GM12872 (cell line): Measurements from ENCODE around the gene EVA1A.

ENCODE experiments used
- CTCF ChIP-seq: IDR thresholded peaks from 3 replicates; pipeline ENCODE4 v1.5.1; 2011; ENCODE audit warnings: low read depth, mild to moderate bottlenecking, low read length, moderate library complexity; ENCODE audit not compliant: insufficient read depth

The EVA1A gene

DNA sequence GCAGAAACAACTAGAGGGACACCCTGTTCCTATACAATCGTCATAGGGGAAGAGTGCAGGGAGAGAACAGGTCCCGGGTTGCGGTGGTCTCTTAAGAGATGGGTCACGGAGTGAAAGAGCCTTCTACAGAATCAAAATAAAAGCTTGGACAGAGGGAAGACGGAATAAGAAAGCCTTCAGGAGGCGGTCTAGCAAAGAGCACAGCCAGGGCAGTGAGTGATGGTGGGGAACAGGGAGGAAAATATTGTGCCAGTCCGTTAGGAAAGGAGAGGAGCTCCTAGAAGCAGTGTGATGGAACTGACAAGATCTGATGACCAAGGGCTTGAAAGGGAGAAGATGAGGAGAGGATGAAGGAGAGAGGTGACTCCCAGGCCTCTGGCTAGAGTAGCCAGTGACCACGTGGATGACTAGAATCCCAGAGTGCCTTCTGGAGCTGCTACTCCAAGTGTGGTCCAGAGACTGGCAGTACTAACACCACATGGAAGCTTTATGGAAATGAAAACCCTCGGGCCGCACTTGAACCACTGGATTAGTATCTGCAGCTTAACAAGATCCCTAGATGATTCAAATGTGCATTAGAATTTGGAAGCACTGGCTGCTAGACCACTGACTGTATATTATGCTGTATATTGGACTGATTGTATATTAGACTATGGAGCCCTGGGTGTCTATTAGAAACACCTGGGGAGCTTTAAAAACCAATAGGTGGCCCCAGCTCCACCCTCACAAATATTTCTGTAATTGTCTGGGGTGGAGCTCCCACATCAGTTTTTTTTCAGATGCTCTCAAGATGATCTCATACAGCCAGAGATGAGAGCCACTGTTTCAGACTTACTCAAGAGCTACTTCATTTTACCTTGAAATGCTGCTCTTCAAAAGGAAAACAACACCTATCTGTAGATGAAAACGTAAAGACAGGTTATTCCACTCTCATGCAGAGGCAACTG is 1.1 kb upstream of the EVA1A start:
- no peak for TF ChIP-seq CTCF

DNA sequence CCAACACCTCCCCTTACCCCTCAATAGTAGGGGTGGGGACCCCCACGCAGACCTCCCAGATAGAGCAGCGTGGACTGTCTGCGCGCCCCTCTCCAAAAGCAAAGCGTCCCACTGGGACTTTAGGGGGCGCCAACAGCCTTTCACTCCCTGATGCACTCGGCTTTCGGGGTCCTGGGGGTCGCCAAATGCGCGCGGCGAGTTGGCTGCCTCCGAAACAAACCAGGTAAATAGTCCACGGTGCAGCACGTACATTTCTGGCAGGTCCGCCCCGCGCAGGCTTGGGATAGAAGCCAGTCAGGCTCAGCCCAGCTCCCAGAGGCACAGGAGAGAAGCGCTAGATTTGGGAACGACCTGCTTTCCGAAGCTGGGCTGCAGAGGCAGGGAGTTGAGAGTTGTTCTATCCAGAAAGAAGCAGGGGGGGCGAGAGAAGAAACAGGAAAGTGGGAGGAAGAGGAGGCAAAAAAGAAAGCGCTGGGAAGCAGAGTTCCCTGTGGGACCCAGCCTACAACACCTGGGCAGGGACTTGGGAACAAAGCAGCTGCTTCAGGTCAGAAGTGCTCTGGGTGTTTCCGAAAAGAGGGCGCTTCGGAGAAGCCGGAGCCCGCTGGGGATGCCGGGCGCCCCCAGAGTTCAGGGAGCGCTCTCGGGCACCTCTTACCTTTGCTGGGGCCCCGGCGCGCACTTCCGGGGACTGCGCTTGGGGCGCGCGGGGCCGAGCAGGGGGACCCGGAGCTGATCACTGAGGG is 544 bp downstream of the EVA1A start:
- TF ChIP-seq CTCF: no peak

DNA sequence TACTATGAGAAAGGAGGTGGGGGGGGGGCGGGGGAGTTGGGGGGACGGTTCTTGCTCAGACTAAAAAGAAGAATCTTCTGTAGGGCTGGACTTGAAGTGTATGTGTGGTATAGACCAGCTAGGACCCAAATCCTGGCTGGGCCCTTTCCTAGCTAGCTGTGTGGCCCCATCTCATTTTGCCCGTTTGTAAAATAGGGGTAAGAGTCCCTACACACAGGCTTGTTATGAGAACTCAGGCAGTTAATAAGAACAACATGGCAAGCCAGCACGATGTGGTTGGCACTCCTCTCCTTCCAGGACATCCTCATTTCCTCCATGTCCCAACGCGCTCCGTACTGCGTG is 1.1 kb downstream of the EVA1A start:
- TF ChIP-seq CTCF: no peak

- no peak for TF ChIP-seq CTCF
These were observed 1.7 kb downstream of the EVA1A start for GRCh38 chr2:75558786-75559679.

GRCh38 chr2:75558136-75558535 is 2.6 kb downstream of the EVA1A start:
- no peak for TF ChIP-seq CTCF

- TF ChIP-seq CTCF: no peak
These were observed 3.1 kb downstream of the EVA1A start for GRCh38 chr2:75557474-75558133.
